NB4 (cell line): ENCODE results near the gene MYO18A.

Experiments
- CTCF ChIP-seq: IDR thresholded peaks from one replicate; pipeline ENCODE4 v1.5.1; 2012; ENCODE audit warnings: low read depth, low read length
- MYC ChIP-seq: IDR thresholded peaks from 2 replicates; pipeline ENCODE4 v1.6.1; 2011; ENCODE audit warnings: low read depth, low read length
- POLR2A ChIP-seq: IDR thresholded peaks from 2 replicates; pipeline ENCODE4 v1.6.1; 2011; ENCODE audit warnings: mild to moderate bottlenecking; ENCODE audit not compliant: insufficient read length; ENCODE audit errors: extremely low read depth
- TF ChIP-seq, protein P1 (sequence below): IDR thresholded peaks from 2 replicates; pipeline ENCODE4 v1.6.1; 2011; ENCODE audit warnings: low read depth, low read length

- TF ChIP-seq POLR2A (no peak), CTCF (no peak), MYC (no peak)
- TF ChIP-seq, protein P1, sequence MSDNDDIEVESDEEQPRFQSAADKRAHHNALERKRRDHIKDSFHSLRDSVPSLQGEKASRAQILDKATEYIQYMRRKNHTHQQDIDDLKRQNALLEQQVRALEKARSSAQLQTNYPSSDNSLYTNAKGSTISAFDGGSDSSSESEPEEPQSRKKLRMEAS: no peak
Observed at GRCh38 chr17:29212681-29213121, 32.5 kb upstream of the MYO18A start.
